ENCODE measurements around the gene CKAP5. TPM values are rescaled to one million over a fixed set of nuclear protein-coding genes. Genes with fewer than 3 reads are reported as not detected.

Gene CKAP5
- total RNA-seq: 37.5 and 50.0 TPM in 2 replicates

DNA sequence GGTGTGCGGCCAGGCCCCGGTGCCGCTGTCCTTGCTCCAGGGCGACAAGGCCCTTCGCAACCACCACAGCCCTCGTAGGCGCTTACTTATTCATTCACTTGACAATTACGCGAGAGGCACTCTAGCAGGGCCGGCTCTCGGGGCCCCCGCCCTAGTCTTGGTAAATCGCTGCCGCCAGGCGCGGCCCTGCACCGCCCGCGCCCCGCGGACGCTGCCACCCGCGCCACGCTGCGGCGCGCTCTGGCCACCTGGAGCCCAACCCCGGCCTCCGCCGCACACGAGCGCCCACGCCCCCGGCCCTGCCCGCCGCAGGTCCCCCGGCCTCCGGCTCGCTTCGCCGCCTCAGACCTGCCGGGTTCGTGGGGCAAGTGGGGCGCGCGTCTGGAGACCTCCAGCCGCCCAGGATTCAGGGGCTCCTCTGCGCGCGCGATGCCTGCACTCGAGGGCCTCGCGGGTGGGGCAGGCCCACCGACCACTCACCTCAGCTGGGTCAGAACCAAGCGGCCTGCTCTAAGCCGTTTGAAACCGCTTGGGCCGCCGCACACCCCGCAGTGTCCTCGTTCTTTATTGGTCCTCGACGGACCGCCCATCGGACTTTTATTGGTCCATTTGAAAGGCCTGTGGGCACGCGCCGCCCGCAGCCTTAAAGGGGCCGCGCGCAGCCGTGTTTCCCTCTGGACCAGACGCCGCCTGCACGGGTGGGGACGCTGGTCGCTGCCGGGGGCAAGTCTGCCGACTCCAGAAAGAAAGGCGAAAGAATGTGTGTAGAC is at the start of gene CKAP5:
CKAP5 (minus strand) TSS at position 541 of the 770 bp plus-strand sequence. CDS start 25,049 bp downstream, outside the sequence.

DNA sequence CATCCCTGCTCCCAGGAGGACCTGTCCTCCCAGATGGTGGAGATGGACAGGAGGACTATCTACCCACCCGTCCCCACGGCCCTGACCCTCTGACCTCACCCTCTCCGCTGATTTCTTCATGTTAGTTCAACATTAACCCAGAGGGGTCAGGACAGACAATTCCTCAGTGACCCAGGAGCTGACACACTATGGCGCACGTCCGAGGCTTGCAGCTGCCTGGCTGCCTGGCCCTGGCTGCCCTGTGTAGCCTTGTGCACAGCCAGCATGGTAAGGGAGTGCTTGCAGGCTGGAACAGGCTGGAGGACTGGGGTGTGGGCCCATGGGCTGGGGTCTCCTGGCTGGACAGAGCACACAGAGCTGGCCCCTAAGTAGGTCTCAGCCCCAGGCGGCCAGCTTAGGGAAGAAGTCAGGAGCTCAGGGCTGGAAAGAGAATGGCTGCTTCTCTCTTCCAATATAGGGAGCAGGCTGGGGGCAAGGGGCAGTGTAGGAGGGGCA is 127.0 kb downstream of the CKAP5 start, which contains the start of gene F2:
F2 (plus strand) TSS at position 166 of the 495 bp plus-strand sequence; CDS start at position 189, 23 bp downstream.

DNA sequence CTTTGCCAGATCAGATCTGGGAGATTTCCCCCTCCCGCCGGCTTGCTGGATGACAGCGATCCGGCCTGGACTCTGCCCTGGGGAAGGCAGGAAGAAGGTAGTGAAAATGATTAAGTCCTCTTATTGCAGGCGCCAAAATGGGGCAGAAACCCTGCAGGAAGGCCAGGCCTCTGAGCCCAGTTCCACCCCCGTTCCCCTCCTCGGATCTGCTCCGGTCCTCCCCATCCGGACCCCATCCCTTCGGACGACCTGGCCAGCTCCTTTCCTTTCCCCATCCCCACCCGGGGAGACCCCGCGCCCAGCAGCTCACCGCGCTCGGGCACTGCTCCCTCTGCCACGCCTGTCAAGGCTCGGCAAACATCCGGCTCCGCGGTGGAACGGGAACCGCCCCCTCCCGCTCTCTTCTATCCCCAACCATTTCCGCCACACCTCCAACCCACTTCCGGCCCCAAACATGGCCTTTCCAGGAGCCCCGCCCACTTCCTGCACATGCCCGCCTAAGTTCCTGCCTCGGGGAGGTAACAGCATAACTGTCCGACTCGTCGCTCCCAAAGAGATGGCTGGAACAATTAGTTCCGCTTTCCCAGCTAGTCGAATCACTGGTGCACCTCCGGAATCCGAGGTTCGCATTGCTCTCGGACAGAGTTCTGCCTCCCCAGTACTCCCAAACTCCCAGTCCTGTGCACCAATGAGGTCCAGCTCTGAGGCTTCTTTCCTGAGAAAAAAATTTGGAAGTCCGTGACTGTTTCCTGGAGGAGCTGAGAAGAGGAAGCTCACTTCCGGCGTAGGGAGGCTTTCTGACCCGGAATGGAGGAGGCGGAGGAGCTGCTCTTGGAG is 145.6 kb downstream of the CKAP5 start, which contains the start of the genes ARHGAP1 and ZNF408:
ARHGAP1 (minus strand) TSS at position 379 of the 837 bp plus-strand sequence. CDS start 4,512 bp downstream, outside the sequence.
ZNF408 (plus strand) TSS at position 791 of the 837 bp plus-strand sequence; CDS start at position 808, 17 bp downstream.

Other genes starting within 250 kb of the CKAP5 start
- 3.6 and 4.0 TPM in 2 replicates for gene HARBI1, start 229.1 kb downstream of the CKAP5 start, total RNA-seq
- gene ATG13, start 228.7 kb downstream of the CKAP5 start, total RNA-seq: 95.4 and 109 TPM in 2 replicates
- 42.1 and 70.5 TPM in 2 replicates for gene ARHGAP1, start 145.7 kb downstream of the CKAP5 start, total RNA-seq
- 13.1 and 13.2 TPM in 2 replicates for gene ZNF408, start 145.2 kb downstream of the CKAP5 start, total RNA-seq
- gene F2, start 127.1 kb downstream of the CKAP5 start, total RNA-seq: not detected in 2 replicates
- gene LRP4, start 72.3 kb upstream of the CKAP5 start, total RNA-seq: 5.0 and 9.8 TPM in 2 replicates
- gene CSTPP1, start 90.5 kb upstream of the CKAP5 start, total RNA-seq: 34.1 and 38.4 TPM in 2 replicates

All from epithelial cell of alveolus of lung (primary cell).